Measurements from ENCODE around the gene TEAD3. TPM values are rescaled to one million over a fixed set of nuclear protein-coding genes. Genes with fewer than 3 reads are reported as not detected.

Gene TEAD3
- total and polyA plus RNA-seq, 4 donors, result 1.9 to 6.8 (median 4.5) TPM

DNA sequence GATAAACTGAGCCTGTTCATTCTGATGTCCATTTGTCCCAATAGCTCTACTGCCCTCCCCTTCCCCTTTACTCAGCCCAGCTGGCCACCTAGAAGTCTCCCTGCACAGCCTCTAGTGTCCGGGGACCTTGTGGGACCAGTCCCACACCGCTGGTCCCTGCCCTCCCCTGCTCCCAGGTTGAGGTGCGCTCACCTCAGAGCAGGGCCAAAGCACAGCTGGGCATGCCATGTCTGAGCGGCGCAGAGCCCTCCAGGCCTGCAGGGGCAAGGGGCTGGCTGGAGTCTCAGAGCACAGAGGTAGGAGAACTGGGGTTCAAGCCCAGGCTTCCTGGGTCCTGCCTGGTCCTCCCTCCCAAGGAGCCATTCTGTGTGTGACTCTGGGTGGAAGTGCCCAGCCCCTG lies 69.4 kb downstream of the TEAD3 start (continued):
- TF ChIP-seq GABPA (IDR thresholded peaks at IDR 0.05 in 1 of 2, conservative IDR thresholded peaks at IDR 0.05 in 1 of 2) (no peak), ATF3 (IDR thresholded peaks at IDR 0.05) (no peak), EGR1 (IDR thresholded peaks at IDR 0.05; ENCODE audit: low read depth in 2 of 2) (no peak)

DNA sequence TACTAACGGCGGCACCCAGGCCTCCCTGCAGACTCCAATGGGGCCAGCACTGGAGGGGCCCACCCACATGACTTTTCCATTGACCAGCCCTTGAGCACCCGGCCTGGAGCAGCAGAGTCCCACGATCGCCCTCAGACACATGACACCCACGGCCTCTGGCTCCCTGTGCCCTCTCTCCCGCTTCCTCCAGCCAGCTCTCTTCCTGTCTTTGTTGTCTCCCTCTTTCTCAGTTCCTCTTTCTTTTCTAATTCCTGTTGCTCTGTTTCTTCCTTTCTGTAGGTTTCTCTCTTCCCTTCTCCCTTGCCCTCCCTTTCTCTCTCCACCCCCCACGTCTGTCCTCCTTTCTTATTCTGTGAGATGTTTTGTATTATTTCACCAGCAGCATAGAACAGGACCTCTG lies 70.8 kb downstream of the TEAD3 start:
- no peaks in the 10 kb centered on the region for H3K27me3 ChIP-seq (ENCODE audit: control insufficient read depth in 4 of 4, insufficient read depth in 4 of 4, low read length in 3 of 4)
- peaks cover 5 to 16% (median 10%) of the 10 kb centered on the region in 4 donors for H3K4me1 ChIP-seq (ENCODE audit: control insufficient read depth in 4 of 4, insufficient read depth in 4 of 4, low read length in 3 of 4)
- H3K36me3 ChIP-seq (ENCODE audit: control insufficient read depth in 4 of 4, insufficient read depth in 3 of 4, low read depth in 1 of 4, low read length in 3 of 4), result peaks cover 6 to 19% (median 13%) of the 10 kb centered on the region in 4 donors
- 77% methylated on average over 8 of the region's 8 CpGs for WGBS
- H3K9ac ChIP-seq (ENCODE audit: low read depth in 1 of 2, low read length in 2 of 2), result no peak overlapping the region
- peaks cover 0 to 2% (median 0%) of the 10 kb centered on the region in 4 donors for H3K9me3 ChIP-seq (ENCODE audit: control insufficient read depth in 4 of 4, low read length in 3 of 4)
- TF ChIP-seq HNF4A (conservative IDR thresholded peaks at IDR 0.05), result no peak
- no peak for TF ChIP-seq RAD21 (IDR thresholded peaks at IDR 0.05)
- no peak for TF ChIP-seq HNF4G (IDR thresholded peaks at IDR 0.05)
- TF ChIP-seq ATF3 (IDR thresholded peaks at IDR 0.05), result no peak
- TF ChIP-seq EGR1 (IDR thresholded peaks at IDR 0.05; ENCODE audit: low read depth in 2 of 2), result no peak
- TF ChIP-seq, protein P1, sequence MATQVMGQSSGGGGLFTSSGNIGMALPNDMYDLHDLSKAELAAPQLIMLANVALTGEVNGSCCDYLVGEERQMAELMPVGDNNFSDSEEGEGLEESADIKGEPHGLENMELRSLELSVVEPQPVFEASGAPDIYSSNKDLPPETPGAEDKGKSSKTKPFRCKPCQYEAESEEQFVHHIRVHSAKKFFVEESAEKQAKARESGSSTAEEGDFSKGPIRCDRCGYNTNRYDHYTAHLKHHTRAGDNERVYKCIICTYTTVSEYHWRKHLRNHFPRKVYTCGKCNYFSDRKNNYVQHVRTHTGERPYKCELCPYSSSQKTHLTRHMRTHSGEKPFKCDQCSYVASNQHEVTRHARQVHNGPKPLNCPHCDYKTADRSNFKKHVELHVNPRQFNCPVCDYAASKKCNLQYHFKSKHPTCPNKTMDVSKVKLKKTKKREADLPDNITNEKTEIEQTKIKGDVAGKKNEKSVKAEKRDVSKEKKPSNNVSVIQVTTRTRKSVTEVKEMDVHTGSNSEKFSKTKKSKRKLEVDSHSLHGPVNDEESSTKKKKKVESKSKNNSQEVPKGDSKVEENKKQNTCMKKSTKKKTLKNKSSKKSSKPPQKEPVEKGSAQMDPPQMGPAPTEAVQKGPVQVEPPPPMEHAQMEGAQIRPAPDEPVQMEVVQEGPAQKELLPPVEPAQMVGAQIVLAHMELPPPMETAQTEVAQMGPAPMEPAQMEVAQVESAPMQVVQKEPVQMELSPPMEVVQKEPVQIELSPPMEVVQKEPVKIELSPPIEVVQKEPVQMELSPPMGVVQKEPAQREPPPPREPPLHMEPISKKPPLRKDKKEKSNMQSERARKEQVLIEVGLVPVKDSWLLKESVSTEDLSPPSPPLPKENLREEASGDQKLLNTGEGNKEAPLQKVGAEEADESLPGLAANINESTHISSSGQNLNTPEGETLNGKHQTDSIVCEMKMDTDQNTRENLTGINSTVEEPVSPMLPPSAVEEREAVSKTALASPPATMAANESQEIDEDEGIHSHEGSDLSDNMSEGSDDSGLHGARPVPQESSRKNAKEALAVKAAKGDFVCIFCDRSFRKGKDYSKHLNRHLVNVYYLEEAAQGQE (IDR thresholded peaks at IDR 0.05), result no peak
- TF ChIP-seq, protein P2, sequence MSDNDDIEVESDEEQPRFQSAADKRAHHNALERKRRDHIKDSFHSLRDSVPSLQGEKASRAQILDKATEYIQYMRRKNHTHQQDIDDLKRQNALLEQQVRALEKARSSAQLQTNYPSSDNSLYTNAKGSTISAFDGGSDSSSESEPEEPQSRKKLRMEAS (IDR thresholded peaks at IDR 0.05), result no peak
- no peak for TF ChIP-seq ZBTB33 (IDR thresholded peaks at IDR 0.05)
- no peak for TF ChIP-seq FOXA2 (IDR thresholded peaks at IDR 0.05)
- TF ChIP-seq JUND (IDR thresholded peaks at IDR 0.05), result no peak
- TF ChIP-seq NR2F2 (IDR thresholded peaks at IDR 0.05), result no peak
- no peak for TF ChIP-seq SP1 (IDR thresholded peaks at IDR 0.05)
- no peak for TF ChIP-seq RXRA (IDR thresholded peaks at IDR 0.05)
- H3K4me3 ChIP-seq (ENCODE audit: low read depth in 1 of 3, low read length in 3 of 3), result no peak overlapping the region
- H3K27ac ChIP-seq (ENCODE audit: low read depth in 1 of 2, low read length in 2 of 2), result no peak overlapping the region
- no peak for DNase-seq (ENCODE audit: low spot score)

DNA sequence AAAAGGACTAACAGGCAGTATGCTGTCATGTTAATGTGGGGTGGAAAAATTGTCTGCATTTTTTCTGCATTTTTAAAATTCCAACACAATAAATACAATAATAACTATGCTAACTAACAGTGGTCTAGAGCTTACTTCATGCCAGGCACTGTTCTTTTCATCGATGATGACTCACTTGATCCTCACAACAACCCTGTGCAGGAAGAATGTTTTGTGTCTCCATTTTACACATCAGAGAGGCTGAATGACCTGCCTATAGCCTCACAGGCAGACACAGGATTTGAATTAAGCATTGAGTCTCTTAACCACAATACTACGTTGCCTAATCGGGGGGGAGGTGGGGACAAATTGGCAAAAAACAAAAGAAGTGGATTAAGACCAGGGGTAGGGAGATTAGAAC lies 71.6 kb downstream of the TEAD3 start:
- 88% methylated on average over 3 of the region's 3 CpGs for WGBS
- H3K9me3 ChIP-seq (ENCODE audit: control insufficient read depth in 4 of 4, low read length in 3 of 4), result peaks cover 0 to 2% (median 0%) of the 10 kb centered on the region in 4 donors
- no peak overlapping the region for H3K27ac ChIP-seq (ENCODE audit: low read depth in 1 of 2, low read length in 2 of 2)
- H3K27me3 ChIP-seq (ENCODE audit: control insufficient read depth in 4 of 4, insufficient read depth in 4 of 4, low read length in 3 of 4), result no peaks in the 10 kb centered on the region
- peaks cover 5 to 16% (median 10%) of the 10 kb centered on the region in 4 donors for H3K4me1 ChIP-seq (ENCODE audit: control insufficient read depth in 4 of 4, insufficient read depth in 4 of 4, low read length in 3 of 4)
- DNase-seq (ENCODE audit: low spot score), result no peak
- H3K9ac ChIP-seq (ENCODE audit: low read depth in 1 of 2, low read length in 2 of 2), result no peak overlapping the region
- H3K4me3 ChIP-seq (ENCODE audit: low read depth in 1 of 3, low read length in 3 of 3), result no peak overlapping the region
- peaks cover 6 to 19% (median 13%) of the 10 kb centered on the region in 4 donors for H3K36me3 ChIP-seq (ENCODE audit: control insufficient read depth in 4 of 4, insufficient read depth in 3 of 4, low read depth in 1 of 4, low read length in 3 of 4)
- no peak for TF ChIP-seq ATF3 (IDR thresholded peaks at IDR 0.05)
- TF ChIP-seq, protein P2 (IDR thresholded peaks at IDR 0.05), result no peak
- no peak for TF ChIP-seq TAF1 (conservative IDR thresholded peaks at IDR 0.05)
- no peak for TF ChIP-seq RAD21 (IDR thresholded peaks at IDR 0.05)
- no peak for TF ChIP-seq YY1 (IDR thresholded peaks at IDR 0.05)
- TF ChIP-seq FOXA1 (IDR thresholded peaks at IDR 0.05), result no peak
- no peak for TF ChIP-seq GABPA (IDR thresholded peaks at IDR 0.05 in 1 of 2, conservative IDR thresholded peaks at IDR 0.05 in 1 of 2)
- TF ChIP-seq ZBTB33 (IDR thresholded peaks at IDR 0.05), result no peak
- TF ChIP-seq EGR1 (IDR thresholded peaks at IDR 0.05; ENCODE audit: low read depth in 2 of 2), result no peak
- TF ChIP-seq FOXA2 (IDR thresholded peaks at IDR 0.05), result no peak
- TF ChIP-seq SP1 (IDR thresholded peaks at IDR 0.05), result no peak
- TF ChIP-seq CTCF (IDR thresholded peaks at IDR 0.05; ENCODE audit: low read depth, low read length, missing input control), result no peak
- TF ChIP-seq HNF4G (IDR thresholded peaks at IDR 0.05), result no peak
- TF ChIP-seq HNF4A (conservative IDR thresholded peaks at IDR 0.05), result no peak
- TF ChIP-seq NR2F2 (IDR thresholded peaks at IDR 0.05), result no peak

Measured in liver (tissue), 9 donors.